GM19025 (cell line): ENCODE measurements around the gene GJB4.
"Not testable (repeated sequence)": the region's sequence is repeated elsewhere in the genome, so short reads cannot be mapped to it uniquely, and the experiment has no call there.

ENCODE experiments used
- ATAC-seq: cut with Tn5 transposase; IDR thresholded peaks from one replicate; pipeline ENCODE4 v1.9.1; 2021; ENCODE audit warnings: mild to moderate bottlenecking, low read depth, moderate library complexity; ENCODE audit not compliant: unreplicated experiment

Gene GJB4

DNA sequence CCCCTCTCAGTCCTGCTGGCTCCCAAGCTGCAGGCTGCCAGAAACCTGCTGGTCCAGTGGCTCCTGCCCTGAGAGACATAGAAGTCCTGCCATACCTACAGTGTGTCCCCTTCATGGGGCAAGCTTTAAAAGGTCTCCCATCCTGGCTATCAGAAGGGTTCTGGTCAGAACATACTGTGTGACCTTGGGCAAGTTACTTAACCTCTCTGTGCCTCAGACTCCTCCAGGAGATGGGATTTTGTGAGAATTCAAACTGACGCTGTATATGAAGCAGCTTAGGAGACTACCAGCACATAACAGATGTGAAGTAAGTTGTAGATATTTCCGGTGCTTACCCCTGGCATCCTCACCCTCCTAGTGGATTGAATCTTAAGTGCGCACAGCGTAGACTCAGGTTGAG lies 13.4 kb upstream of the GJB4 start:
- ATAC-seq, result no peak

DNA sequence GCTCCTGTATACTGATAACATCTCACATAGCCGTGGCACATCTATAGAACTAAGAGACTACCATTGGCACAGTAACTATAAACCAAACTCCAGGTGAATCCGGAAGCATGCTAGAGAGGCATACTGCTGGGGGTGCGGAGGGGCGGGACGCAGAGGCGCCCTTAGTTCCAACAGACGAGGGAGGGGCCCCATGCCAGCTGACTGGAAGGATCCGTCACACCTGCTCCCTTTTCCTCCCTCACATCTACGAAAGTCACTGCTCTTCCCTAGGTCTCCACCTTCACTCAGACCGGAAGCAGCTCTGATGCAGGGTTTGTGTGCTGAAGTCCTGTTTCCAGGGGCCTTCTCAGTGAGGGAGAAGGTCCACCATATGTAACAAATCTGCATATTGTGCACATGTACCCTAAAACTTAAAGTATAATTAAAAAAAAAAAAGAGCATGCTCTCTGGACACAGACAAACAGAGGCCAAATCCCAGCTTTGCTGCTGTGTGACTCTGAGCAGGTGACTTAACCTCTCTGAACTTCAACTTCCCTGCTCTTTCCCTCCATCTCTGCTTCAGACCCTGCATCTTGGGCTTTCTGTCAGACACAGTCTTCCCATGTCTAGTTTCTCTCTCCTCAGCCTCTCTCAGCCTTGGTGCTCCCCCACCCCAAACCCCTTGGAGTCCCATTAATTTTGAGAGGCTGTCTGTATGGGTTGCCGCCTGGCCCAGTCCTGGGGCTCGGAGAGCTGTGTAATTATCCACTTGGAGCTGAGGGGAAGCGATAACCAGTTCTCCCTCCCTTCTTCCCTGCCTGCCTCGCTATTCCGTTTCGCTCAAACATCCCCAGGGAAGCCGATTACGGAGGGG lies 12.5 kb upstream of the GJB4 start:
- ATAC-seq, result no peak

DNA sequence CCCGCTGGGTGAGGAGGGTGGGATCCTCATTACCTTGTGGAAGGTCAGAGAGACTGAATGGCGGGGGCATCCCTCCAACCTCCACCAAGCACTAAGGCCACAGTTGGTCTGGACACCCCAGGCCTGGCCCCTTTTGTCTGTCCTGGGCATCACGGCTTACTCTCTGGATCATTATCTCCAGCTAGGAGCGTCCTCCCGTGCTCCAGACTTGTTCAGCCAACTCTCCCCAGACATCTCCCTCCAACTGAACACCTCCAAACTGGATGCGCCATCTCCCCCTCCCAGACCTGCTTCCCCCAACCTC lies 11.9 kb upstream of the GJB4 start:
- no peak for ATAC-seq

DNA sequence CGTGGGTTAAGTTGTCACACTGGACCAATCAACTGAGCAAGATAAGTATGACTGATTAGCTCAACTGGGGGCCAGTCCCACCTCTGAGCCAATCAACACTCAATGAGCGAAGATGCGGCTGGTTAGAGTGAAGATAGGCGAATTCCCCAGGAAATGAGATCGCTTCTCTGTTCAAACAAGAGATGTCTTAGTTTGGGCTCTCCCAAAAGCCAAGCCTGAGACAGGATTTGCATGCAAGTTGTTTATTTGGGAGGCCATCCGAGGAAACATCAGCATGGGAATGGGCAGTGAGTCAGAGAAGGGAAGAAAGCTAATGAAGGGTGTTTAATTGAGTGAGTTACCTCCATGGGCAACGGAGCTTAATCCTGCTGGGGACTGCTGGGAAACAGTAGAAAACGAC lies 9.5 kb upstream of the GJB4 start:
- ATAC-seq, result no peak

DNA sequence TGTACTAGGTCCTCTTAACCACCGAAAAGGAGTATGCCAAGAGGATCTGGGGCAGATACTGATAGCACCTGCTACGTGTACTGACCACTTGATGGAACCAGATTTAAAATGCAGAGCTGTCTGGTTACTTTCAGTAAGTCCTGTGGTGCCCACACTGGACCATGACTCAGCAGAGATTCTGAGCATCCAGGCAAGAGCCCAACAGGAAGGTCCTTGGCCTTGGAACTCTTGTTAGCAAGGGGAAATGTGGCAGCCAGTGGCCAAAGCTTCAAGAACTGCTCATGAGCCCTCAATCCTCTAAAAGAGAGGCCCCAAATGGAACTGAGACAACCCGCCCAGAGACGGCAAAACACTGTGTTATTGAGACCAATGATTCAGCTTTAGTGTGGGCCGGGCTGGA lies 8.9 kb upstream of the GJB4 start:
- ATAC-seq, result no peak

DNA sequence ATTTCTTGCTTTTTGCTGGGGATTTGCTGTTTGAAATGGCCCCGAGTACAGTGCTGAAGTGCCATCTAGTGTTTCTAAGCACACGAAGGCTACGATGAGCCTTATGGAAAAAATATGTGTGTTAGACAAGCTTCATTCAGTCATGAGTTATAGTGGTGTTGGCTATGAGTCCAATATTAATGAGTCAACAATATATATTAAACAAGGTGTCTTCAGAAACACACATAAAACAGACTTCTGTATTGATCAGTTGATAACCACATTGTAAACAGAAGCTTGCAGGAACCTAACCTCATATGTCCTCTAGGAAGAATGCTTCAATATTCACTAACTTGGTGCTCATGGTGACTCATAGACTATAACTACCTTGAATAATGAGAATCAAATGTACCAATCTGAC lies 6.4 kb upstream of the GJB4 start:
- ATAC-seq, result no peak

DNA sequence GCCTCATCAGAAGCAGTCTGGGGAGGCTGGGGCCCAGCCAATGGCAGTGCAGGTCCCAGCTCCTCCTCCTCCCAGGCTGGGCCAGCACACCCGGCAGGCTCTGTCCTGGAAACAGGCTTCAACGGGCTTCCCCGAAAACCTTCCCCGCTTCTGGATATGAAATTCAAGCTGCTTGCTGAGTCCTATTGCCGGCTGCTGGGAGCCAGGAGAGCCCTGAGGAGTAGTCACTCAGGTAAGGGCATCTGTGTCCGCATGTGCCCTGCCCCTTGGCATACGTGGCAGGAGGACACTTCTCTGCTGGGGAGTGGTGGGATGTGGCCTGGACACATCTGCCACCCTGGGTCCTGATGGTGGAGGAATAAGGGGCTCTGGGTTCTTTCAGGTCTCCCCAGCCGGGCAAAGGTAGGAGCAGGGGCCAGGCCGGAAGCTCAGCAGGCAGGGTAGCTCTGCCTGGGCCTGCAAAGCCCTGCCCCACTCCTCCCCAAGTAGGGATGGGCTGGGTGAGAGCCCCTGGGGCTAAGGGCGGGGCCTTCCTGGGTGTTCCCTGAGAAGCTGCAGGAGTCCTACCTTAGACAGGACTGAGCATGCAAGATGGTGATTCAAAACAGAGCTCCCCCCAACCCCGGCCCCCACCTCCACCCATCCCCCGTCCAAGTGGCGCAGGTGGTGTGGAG lies 4.4 kb upstream of the GJB4 start, which contains the start of gene GJB5:
Gene GJB5, plus strand, starts transcription at position 84 of the 674 bp plus-strand sequence. CDS start 2,284 bp downstream, outside the sequence.
- ATAC-seq, result no peak

DNA sequence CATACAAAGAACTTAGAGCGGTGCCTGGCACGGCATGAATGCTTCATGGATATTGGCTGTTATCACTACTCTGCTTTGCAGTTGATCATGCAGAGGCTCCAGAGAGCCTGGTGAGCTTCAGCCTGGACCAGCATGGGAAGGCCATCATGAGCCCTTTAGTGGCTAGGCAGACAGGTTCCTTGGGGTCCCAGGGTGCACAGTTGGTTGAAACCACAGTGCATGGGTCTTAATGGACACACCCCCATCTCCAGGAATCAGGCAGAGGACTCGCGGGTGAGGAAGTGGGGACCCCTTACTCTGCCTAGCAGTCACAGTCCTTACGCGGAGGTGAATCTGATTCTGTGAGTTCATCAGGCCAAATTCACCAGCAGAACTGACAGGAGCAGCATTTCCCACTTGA lies 3.6 kb upstream of the GJB4 start:
- ATAC-seq, result no peak

DNA sequence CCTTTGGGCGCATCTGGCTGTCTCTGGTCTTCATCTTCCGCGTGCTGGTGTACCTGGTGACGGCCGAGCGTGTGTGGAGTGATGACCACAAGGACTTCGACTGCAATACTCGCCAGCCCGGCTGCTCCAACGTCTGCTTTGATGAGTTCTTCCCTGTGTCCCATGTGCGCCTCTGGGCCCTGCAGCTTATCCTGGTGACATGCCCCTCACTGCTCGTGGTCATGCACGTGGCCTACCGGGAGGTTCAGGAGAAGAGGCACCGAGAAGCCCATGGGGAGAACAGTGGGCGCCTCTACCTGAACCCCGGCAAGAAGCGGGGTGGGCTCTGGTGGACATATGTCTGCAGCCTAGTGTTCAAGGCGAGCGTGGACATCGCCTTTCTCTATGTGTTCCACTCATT lies 2.2 kb upstream of the GJB4 start:
- no peak for ATAC-seq

DNA sequence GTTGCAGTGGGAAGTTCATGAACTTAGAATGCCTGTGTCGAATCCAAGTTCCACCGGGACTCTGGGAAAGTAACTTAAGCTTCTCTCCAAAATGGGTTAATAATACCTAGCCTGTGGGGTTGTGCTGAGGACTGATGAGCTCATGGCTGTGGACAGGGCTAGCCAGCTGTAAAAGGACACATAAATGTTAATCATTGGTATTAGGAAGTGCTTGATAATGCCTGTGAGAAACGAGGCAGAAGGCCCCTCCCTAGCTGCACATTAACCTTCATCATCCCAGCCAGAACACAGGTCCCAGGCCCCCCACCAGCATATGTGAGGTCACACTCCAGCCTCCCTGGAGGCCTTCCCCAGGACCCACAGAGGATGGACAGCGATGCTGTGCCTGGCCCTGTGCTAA lies 789 bp upstream of the GJB4 start:
- ATAC-seq, result no peak

DNA sequence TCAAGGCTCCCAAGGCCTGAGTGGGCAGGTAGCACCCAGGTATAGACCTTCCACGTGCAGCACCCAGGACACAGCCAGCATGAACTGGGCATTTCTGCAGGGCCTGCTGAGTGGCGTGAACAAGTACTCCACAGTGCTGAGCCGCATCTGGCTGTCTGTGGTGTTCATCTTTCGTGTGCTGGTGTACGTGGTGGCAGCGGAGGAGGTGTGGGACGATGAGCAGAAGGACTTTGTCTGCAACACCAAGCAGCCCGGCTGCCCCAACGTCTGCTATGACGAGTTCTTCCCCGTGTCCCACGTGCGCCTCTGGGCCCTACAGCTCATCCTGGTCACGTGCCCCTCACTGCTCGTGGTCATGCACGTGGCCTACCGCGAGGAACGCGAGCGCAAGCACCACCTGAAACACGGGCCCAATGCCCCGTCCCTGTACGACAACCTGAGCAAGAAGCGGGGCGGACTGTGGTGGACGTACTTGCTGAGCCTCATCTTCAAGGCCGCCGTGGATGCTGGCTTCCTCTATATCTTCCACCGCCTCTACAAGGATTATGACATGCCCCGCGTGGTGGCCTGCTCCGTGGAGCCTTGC lies 1.7 kb downstream of the GJB4 start:
- ATAC-seq, result no peak

DNA sequence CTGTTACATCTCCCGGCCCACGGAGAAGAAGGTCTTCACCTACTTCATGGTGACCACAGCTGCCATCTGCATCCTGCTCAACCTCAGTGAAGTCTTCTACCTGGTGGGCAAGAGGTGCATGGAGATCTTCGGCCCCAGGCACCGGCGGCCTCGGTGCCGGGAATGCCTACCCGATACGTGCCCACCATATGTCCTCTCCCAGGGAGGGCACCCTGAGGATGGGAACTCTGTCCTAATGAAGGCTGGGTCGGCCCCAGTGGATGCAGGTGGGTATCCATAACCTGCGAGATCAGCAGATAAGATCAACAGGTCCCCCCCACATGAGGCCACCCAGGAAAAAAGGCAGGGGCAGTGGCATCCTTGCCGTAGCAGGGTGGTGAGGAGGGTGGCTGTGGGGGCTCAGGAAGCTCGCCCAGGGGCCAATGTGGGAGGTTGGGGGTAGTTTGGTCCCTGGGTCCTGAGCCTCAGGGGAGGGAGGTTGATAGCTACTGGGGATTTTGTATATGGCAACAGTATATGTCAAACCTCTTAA lies 2.3 kb downstream of the GJB4 start:
- no peak for ATAC-seq

DNA sequence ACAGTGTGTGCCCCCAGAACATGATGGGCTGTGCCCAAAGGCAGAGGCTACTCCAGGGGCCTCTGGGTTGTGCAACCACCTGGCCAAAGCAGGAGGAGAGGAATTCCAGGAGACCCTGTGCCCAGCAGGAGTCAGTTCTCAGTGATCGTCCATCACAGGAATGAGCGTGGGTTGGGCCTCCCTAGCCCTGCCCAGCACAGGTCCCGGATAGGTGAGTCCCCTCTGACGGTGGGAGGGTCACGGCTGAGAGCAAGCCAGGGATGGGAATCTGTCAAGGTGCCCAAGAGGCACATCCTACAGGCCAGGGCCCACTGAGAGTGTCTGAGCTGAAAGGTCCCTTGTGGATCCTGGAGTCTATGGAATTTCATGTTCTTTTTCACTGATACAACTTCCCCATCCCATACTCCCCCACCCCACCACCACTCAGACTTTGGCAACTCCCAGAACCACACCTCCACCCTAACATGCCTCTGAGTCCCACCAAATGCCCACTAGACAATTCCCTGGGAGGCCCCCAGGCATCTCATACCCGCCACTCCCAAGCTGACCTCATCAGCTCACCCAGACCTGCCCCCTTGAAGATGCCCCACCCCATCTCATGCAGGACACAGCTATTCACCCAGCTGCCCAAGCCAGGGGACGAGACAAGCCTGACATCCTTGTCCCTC lies 3.1 kb downstream of the GJB4 start:
- ATAC-seq, result no peak

DNA sequence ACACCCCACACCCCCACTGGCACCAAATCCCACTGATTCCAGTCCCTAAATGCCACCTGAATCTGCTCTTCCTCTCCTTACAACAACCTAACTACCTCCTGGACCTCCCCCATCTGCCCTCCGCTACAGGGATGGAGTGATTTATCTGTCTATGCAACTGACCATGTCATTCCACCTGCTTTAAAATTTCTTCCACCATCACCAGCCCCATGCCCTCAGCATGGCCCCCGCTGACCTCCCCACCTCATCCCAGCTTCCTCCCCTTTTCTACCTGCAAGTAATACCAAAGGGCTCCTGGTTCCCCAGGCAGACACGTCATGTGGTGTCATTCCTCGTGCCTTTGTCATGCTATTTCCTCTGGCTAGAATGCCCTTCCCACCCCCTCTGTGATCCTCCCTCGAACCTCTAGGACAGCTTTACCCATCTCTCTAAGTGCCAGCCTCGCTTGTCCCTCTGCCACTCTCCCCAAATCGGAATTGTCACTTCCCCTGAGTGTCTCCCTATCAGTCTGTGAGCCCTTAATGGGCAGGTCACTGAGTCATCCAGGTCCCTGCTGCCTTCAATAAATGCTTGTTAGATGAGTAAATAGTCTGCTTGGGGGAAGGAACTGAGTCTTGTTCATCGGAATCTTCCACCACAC lies 3.7 kb downstream of the GJB4 start:
- ATAC-seq, result no peak

DNA sequence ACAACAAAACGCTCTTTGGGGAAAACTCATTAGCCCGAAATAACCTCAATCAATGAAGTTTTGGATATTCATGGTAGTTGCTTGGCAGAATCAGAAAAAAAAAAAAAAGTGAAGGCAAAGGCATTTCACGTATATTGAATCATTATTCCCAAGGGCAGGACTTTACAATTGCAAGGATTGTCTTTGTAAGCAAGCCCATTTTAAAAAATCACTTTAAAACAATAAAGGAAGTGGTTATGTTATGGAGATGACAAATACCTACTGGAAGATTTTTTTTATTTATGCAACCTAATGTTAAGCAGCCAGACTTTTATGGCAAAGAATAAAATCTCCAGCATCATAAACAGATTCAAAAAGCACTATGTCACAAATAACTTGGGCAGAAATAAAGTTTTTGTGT lies 9.3 kb downstream of the GJB4 start:
- ATAC-seq, result no peak

DNA sequence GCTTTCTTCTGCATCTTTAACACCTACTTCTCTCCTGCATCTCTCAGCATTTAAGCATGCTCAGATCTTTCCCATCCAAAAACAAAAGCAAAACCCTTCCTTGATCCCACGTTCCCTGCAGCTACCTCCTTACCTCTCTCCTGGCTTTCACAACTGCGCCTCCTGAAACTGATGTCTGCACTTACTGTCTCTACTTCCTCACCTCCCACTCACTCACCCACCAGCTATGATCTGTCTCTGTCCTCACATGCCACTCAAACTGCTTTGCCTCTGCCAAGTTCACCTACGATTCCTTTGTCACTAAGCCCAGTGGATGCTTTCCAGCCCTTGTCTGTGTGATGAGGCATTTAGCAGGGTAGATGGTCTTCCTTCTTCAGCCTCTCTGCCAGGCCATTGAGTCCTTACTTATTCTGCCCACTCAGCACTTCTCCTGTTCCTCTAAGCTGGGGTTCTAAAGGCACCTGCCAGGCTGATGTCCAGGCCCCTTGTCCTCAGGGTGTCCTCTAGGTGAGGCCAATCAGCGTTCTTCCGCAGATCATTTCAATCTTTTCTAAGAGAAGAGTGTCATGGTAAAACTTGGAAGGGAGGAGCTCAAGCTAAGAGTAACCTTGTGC lies 11.5 kb downstream of the GJB4 start:
- ATAC-seq, result no peak

DNA sequence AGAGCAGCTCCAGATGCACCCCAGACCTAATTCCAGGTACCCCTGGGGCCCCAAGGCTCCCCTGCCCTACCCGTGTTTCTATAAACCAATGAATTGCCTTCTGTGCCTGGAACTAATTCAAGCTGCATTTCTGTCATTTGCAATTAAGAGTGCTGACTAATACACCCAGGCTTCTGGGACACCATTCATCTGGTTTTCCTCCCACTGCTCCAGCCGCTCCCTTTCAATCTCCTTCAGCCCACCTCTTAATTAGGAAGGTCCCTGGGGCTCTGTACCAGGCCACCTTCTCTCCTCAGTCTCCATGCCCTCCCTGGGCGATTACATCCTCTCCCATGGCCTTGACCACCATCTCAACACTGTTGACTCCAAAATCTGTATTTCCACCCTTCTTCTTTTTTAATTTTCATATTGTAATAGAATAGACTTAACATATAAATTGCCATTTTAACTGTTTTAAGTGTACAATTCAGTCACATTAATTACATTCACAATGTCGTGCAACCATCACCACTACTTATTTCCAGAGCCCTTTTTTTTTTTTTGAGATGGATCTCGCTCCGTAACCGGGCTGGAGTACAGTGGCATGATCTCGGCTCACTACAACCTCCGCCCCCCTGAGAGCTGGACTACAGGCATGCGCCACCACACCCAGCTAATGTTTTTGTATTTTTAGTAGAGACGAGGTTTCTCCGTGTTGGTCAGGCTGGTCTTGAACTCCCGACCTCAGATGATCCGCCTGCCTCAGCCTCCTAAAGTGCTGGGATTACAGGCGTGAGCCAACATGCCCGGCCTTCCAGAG lies 12.2 kb downstream of the GJB4 start:
- no peak for ATAC-seq

DNA sequence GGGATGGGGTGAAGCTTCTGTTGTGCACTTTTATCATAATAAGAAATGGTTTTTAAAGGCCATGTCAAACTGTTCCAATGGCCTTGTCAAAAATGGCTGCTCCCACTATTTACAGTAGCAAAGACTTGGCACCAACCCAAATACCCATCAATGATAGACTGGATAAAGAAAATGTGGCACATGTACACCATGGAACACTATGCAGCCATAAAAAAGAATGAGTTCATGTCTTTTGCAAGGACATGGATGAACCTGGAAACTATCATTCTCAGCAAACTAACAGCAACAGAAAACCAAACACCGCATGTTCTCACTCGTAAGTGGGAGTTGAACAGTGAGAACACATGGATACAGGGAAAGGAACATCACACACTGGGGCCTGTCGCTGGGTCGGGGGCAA lies 13.6 kb downstream of the GJB4 start:
- ATAC-seq, result not testable (repeated sequence)

DNA sequence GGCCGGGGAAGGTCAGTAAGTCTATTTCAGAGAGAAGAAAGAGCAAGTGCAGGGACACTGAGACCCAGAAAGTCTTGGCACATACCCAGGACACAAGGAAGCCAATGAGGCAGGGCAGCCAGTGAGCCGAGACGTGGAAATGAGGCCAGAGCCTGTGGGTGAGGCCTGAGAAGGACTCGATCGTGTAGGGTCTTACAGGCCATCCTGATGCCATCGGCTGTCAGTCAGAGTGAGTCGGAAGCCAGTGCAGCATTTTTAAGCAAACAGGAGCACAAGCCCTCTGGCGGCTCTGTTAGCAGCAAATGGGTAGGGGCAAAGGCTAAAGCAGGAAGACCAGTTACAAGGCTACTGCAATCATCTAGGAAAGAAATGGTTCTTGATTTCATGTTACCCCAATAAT lies 15.4 kb downstream of the GJB4 start:
- ATAC-seq, result no peak
